Brain microvascular endothelial cell (primary cell): ENCODE data around the gene SIGLEC5.
"Not testable (repeated sequence)": the region's sequence is repeated elsewhere in the genome, so short reads cannot be mapped to it uniquely, and the experiment has no call there.

Source experiments
- DNase-seq: peaks from one replicate; pipeline ENCODE4 v3.0.0-alpha.2; 2020
- H3K27ac ChIP-seq: fragments of 250-450 bp; sonication (Bioruptor Pico); 2 replicates; pipeline ENCODE4 v1.5.1; 2020; ENCODE audit warnings: mild to moderate bottlenecking, moderate library complexity
- H3K27me3 ChIP-seq: fragments of 250-450 bp; sonication (Bioruptor Pico); replicated peaks from 2 replicates; pipeline ENCODE4 v1.5.1; 2020; ENCODE audit warnings: mild to moderate bottlenecking
- H3K36me3 ChIP-seq: fragments of 250-450 bp; sonication (Bioruptor Pico); replicated peaks from 2 replicates; pipeline ENCODE4 v1.5.1; 2020; ENCODE audit warnings: mild to moderate bottlenecking
- H3K4me3 ChIP-seq: 2 replicates; pipeline ENCODE4 v1.5.1; 2011; ENCODE audit warnings: low read depth, mild to moderate bottlenecking, control low read depth, low read length, moderate library complexity
- CTCF ChIP-seq: IDR thresholded peaks from 2 replicates; pipeline ENCODE4 v1.5.1; 2011; ENCODE audit warnings: low read depth, mild to moderate bottlenecking, moderate library complexity, low read length, control low read depth, inconsistent platforms; ENCODE audit errors: missing control alignments
- in situ Hi-C: cut with HindIII; loops from 2 replicates; pipeline ENCODE4 v1.10.0; 2017; ENCODE audit warnings: low sequenced_read_pairs, low pct_ligation_motif_present

The SIGLEC5 gene

DNA sequence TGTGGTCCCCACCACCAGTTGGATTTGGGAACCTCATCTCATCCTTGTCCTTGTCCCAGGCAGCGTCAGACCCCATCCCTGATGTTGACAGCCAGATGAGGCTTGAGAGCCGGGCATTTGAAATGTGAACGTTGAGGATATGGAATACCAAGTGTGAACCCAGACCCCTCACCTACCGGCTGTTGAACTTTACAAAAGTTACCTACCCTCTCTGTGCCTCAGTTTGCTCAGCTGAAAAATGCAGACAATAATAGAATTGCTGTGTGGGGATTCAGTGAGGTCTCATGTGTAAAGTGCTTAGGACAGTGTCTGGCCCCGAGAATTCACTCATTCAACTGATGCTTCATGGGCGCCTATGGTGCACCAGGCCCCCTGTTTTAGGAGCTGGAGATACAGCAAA lies 17.1 kb upstream of the SIGLEC5 start:
- in situ Hi-C loops: no loop called here
- no peak for TF ChIP-seq CTCF
- Histone ChIP-seq H3K36me3 (no peaks in the 10 kb centered on the region), H3K4me3 (no peak overlapping the region), H3K27ac (no peak overlapping the region), H3K27me3 (no peaks in the 10 kb centered on the region)
- DNase-seq: no peak

DNA sequence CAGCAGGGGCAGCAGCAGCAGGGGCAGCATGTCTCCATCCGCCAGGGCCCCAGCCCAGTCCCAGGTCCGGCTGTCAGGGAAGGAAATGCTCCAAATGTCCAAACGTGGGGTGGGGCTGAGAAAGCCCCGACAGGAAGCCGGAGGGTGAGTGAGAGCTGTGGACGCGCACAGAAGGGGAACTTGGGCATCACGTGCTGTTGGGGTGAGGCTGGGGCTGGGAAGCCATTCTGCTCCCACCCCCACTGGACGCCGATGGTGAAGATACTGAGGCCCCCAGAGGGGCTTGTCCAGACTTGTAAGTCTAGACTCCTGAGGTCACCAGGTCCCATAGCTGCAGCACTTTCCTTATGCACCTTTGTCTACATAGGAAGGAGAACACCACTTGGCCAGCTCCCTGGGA lies 16.5 kb upstream of the SIGLEC5 start, which contains the start of gene SIGLEC14:
TSS of gene SIGLEC14 (minus strand) at position 96 of the 400 bp plus-strand sequence. CDS start at position 30, 66 bp downstream.
- H3K4me3 ChIP-seq, H3K27ac ChIP-seq, H3K27me3 ChIP-seq, H3K36me3 ChIP-seq, in situ Hi-C loops, DNase-seq: not testable (repeated sequence)

DNA sequence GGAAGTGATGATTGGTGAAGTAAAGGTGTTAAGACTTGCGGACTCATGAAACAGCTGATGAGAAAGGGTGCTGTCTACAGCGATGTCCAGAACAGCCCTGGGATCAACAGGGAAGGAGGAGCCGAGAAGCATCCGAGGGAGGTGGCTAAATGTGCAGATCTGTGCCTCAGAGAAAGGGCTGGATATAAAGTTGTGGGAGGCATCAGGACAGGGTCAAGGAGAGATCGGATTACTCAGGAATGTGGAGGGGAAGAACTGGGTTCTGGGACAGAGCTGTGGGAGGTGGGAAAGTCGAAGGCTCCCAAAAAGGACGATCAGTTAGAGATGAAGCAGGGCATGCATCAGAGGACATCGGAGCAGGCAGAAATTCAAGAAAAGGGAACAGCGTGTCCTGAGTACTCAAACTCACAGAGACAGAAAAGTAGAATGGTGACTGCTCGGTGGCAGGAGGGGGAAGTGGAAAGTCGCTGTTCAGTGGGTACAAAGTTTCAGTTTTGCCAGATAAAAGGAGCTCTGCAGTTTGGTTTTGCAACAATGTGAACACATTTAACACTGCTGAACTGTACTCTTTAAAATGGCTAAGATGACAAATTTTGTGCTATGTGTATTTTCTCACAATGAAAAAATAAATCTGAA lies 14.6 kb upstream of the SIGLEC5 start:
- Histone ChIP-seq H3K4me3 (no peak overlapping the region), H3K27ac (no peak overlapping the region), H3K36me3 (no peaks in the 10 kb centered on the region), H3K27me3 (no peaks in the 10 kb centered on the region)
- in situ Hi-C loops: no loop called here
- no peak for TF ChIP-seq CTCF
- no peak for DNase-seq

- no peak overlapping the region for H3K27ac ChIP-seq
- no peaks in the 10 kb centered on the region for H3K27me3 ChIP-seq
- DNase-seq: no peak
- H3K36me3 ChIP-seq: no peaks in the 10 kb centered on the region
- no peak for TF ChIP-seq CTCF
- H3K4me3 ChIP-seq: no peak overlapping the region
- in situ Hi-C loops: no loop called here
These were observed 11.4 kb upstream of the SIGLEC5 start for GRCh38 chr19:51641648-51642047.

DNA sequence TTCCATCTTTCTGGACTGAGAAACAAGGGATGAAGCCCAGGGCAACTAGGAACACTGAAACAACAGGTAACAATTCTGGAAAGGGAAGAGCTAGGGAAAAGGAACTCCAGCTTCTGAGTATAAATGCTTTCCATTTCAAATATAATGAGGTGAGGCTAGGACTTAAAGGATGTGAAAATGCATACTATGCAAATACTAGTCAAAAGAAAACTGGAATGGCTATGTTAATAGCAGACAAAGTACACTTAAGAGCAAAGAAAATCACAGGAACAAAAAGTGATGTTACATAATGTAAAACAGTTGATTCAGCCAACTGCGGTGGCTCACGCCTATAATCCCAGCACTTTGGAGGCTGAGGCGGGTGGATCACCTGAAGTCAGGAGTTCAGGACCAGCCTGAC lies 10.2 kb upstream of the SIGLEC5 start:
- in situ Hi-C loops: no loop called here
- Histone ChIP-seq H3K27ac (no peak overlapping the region), H3K36me3 (no peaks in the 10 kb centered on the region), H3K27me3 (no peaks in the 10 kb centered on the region), H3K4me3 (no peak overlapping the region)
- DNase-seq: no peak
- no peak for TF ChIP-seq CTCF

GRCh38 chr19:51639916-51640315 lies 9.7 kb upstream of the SIGLEC5 start:
- Histone ChIP-seq H3K4me3 (no peak overlapping the region), H3K27ac (no peak overlapping the region), H3K36me3 (no peaks in the 10 kb centered on the region), H3K27me3 (no peaks in the 10 kb centered on the region)
- DNase-seq: no peak
- no peak for TF ChIP-seq CTCF
- in situ Hi-C loops: no loop called here
